H9 (cell line): ENCODE results near the gene SPTLC3. TPM values are rescaled to one million over a fixed set of nuclear protein-coding genes. Genes with fewer than 3 reads are reported as not detected.

Experiments used
- DNase-seq: peaks from one replicate; pipeline ENCODE4 v3.0.0-alpha.2; 2017
- H2AFZ ChIP-seq: one replicate; pipeline ENCODE4 v1.6.1; 2013; ENCODE audit warnings: mild to moderate bottlenecking, low read length, control low read depth, moderate library complexity
- H2AK5ac ChIP-seq: 2 replicates; pipeline ENCODE4 v1.6.1; 2013; ENCODE audit warnings: low read length, control low read depth, mixed read lengths; ENCODE audit not compliant: insufficient read length
- H2BK120ac ChIP-seq: one replicate; pipeline ENCODE4 v1.6.1; 2013; ENCODE audit warnings: low read depth, mild to moderate bottlenecking, low read length, control low read depth, inconsistent platforms; ENCODE audit not compliant: poor library complexity, severe bottlenecking
- H2BK12ac ChIP-seq: 2 replicates; pipeline ENCODE4 v1.6.1; 2013; ENCODE audit warnings: low read length, control low read depth, mixed read lengths, low read depth; ENCODE audit not compliant: insufficient read length
- H2BK15ac ChIP-seq: 2 replicates; pipeline ENCODE4 v1.6.1; 2013; ENCODE audit warnings: low read depth, low read length, control low read depth
- H2BK20ac ChIP-seq: one replicate; pipeline ENCODE4 v1.6.1; 2013; ENCODE audit warnings: low read depth, mild to moderate bottlenecking, low read length, control low read depth, inconsistent platforms; ENCODE audit not compliant: poor library complexity, severe bottlenecking
- H2BK5ac ChIP-seq: 2 replicates; pipeline ENCODE4 v1.6.1; 2013; ENCODE audit warnings: low read length, control low read depth, mixed read lengths; ENCODE audit not compliant: insufficient read length
- H3K14ac ChIP-seq: 2 replicates; pipeline ENCODE4 v1.6.1; 2013; ENCODE audit warnings: low read length, control low read depth; ENCODE audit not compliant: insufficient read depth
- H3K18ac ChIP-seq: 2 replicates; pipeline ENCODE4 v1.6.1; 2013; ENCODE audit warnings: low read depth, mild to moderate bottlenecking, mixed read lengths, low read length, control low read depth; ENCODE audit not compliant: insufficient read length
- H3K23ac ChIP-seq: 2 replicates; pipeline ENCODE4 v1.6.1; 2013; ENCODE audit warnings: low read length, control low read depth, mixed read lengths, low read depth; ENCODE audit not compliant: insufficient read length
- H3K23me2 ChIP-seq: 2 replicates; pipeline ENCODE4 v1.6.1; 2013; ENCODE audit warnings: low read depth, mild to moderate bottlenecking, mixed read lengths, low read length, control low read depth; ENCODE audit not compliant: insufficient read length, poor library complexity, severe bottlenecking
- H3K27ac ChIP-seq: 2 replicates; pipeline ENCODE4 v1.5.1; 2013; ENCODE audit warnings: low read length, control low read depth, mixed read lengths, low read depth; ENCODE audit not compliant: insufficient read length
- H3K27me3 ChIP-seq: 2 replicates; pipeline ENCODE4 v1.6.1; 2013; ENCODE audit warnings: low read length, control low read depth, inconsistent platforms; ENCODE audit not compliant: insufficient read depth
- H3K4ac ChIP-seq: 2 replicates; pipeline ENCODE4 v1.6.1; 2013; ENCODE audit warnings: low read depth, mild to moderate bottlenecking, control low read depth, inconsistent platforms, low read length, moderate library complexity
- H3K4me1 ChIP-seq: 2 replicates; pipeline ENCODE4 v1.6.1; 2013; ENCODE audit warnings: low read length, control low read depth, inconsistent platforms; ENCODE audit not compliant: insufficient read depth
- H3K4me2 ChIP-seq: 2 replicates; pipeline ENCODE4 v1.6.1; 2013; ENCODE audit warnings: low read length, control low read depth, mixed read lengths; ENCODE audit not compliant: insufficient read length, insufficient read depth
- H3K56ac ChIP-seq: 2 replicates; pipeline ENCODE4 v1.6.1; 2013; ENCODE audit warnings: low read depth, mild to moderate bottlenecking, mixed read lengths, low read length, control low read depth; ENCODE audit not compliant: insufficient read length
- H3K79me1 ChIP-seq: 2 replicates; pipeline ENCODE4 v1.6.1; 2013; ENCODE audit warnings: low read depth, mild to moderate bottlenecking, moderate library complexity, low read length, control low read depth, inconsistent platforms; ENCODE audit not compliant: insufficient read depth, poor library complexity, severe bottlenecking
- H3K79me2 ChIP-seq: 2 replicates; pipeline ENCODE4 v1.6.1; 2013; ENCODE audit warnings: low read length, control low read depth, inconsistent platforms; ENCODE audit not compliant: insufficient read depth
- H3K9ac ChIP-seq: 2 replicates; pipeline ENCODE4 v1.6.1; 2013; ENCODE audit warnings: low read length, control low read depth, mixed read lengths; ENCODE audit not compliant: insufficient read length; ENCODE audit errors: extremely low read depth
- H3K9me3 ChIP-seq: one replicate; pipeline ENCODE4 v1.6.1; 2013; ENCODE audit warnings: low read depth, low read length, inconsistent platforms; ENCODE audit not compliant: control insufficient read depth
- H3T11ph ChIP-seq: one replicate; pipeline ENCODE4 v1.6.1; 2013; ENCODE audit warnings: mild to moderate bottlenecking, low read length, control low read depth, inconsistent platforms
- H4K20me1 ChIP-seq: one replicate; pipeline ENCODE4 v1.6.1; 2013; ENCODE audit not compliant: control insufficient read depth, insufficient read length, insufficient read depth
- H4K5ac ChIP-seq: 2 replicates; pipeline ENCODE4 v1.6.1; 2013; ENCODE audit warnings: low read depth, mild to moderate bottlenecking, mixed read lengths, low read length, control low read depth; ENCODE audit not compliant: insufficient read length
- H4K8ac ChIP-seq: replicated peaks from 2 replicates; pipeline ENCODE4 v1.6.1; 2013; ENCODE audit warnings: low read length, control low read depth, mixed read lengths, low read depth; ENCODE audit not compliant: insufficient read length
- H4K91ac ChIP-seq: 2 replicates; pipeline ENCODE4 v1.6.1; 2013; ENCODE audit warnings: low read depth, mild to moderate bottlenecking, moderate library complexity, mixed read lengths, low read length, control low read depth; ENCODE audit not compliant: insufficient read length
- H3K27ac Mint-ChIP-seq, 3 experiments: 2 replicates in 2 of 3; 3 replicates in 1 of 3; pipeline ENCODE4 v1.8.0; 2020 to 2021; ENCODE audit warnings: mixed read lengths in 3 of 3, mild to moderate bottlenecking in 1 of 3, moderate library complexity in 1 of 3
- H3K27me3 Mint-ChIP-seq: 2 replicates; pipeline ENCODE4 v1.8.0; 2021; ENCODE audit warnings: low read depth, mild to moderate bottlenecking, moderate library complexity, mixed read lengths
- H3K36me3 Mint-ChIP-seq, 3 experiments: 2 replicates in 2 of 3; 3 replicates in 1 of 3; pipeline ENCODE4 v1.8.0; 2020 to 2021; ENCODE audit warnings: low read depth in 3 of 3, mixed read lengths in 3 of 3; ENCODE audit not compliant: insufficient read depth in 1 of 3
- H3K4me1 Mint-ChIP-seq, 2 experiments: 2 replicates each; pipeline ENCODE4 v1.8.0; 2020; ENCODE audit warnings: mixed read lengths in 2 of 2
- H3K4me3 Mint-ChIP-seq, 2 experiments: 2 replicates in 1 of 2; 3 replicates in 1 of 2; pipeline ENCODE4 v1.8.0; 2020 to 2021; ENCODE audit warnings: mild to moderate bottlenecking in 2 of 2, mixed read lengths in 2 of 2, moderate library complexity in 1 of 2
- H3K9me3 Mint-ChIP-seq, 2 experiments: 2 replicates in 1 of 2; 3 replicates in 1 of 2; pipeline ENCODE4 v1.8.0; 2020; ENCODE audit warnings: mild to moderate bottlenecking in 2 of 2, mixed read lengths in 2 of 2, moderate library complexity in 1 of 2
- CTCF ChIP-seq: fragments of 200-600 bp; sonication (generic); conservative IDR thresholded peaks from 3 replicates; pipeline ENCODE4 v1.8.0; 2021; ENCODE audit warnings: antibody characterized with exemption, mild to moderate bottlenecking
- WGBS: extraction: QIAGEN DNeasy Blood & Tissue Kit; methylation state at CpG from one replicate; pipeline ENCODE4 v1.1.7; 2013; ENCODE audit warnings: missing lambda C conversion rate, low lambda C conversion rate, mixed read lengths; ENCODE audit not compliant: insufficient read length; ENCODE audit errors: extremely low coverage; 5-methylcytosine and 5-hydroxymethylcytosine counted together
- total RNA-seq: library from RNA; stranded (reverse); gene quantifications from 2 replicates; pipeline ENCODE4 v1.2.1, GENCODE V29; 2021

Gene SPTLC3
- total RNA-seq, 1 experiment from 2014 or later: 0.68 TPM

DNA sequence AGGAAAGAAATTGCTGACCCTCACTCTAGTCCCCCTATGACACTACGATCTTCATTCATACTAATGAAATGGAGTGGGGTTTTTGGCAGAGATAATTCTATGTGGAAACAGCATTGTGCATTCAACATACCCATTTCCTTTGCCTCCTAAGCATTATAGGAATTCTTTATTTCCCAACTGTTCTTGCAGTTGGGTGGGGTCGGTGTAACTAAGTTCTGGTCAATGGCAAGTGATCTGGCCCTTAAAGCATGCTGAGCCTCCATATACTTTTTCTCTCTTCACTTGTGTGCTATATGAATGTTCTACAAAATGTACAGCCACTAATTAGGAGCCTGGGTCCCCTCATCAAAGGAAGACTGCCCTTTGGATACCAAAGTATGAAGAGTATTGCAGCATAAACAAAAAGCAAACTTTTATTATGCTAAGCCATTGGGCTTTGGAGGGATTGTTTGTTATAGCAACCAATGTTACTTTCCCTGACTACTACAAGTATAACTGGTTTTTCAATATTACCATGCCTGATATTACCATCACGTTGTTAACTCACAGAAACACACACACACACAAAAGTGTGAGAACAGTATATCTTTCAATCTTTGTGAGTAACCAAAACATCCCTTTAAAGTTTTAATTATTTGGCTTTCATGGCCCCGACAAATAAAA, 203.3 kb downstream of the SPTLC3 start:
- peaks cover 37% of the 10 kb centered on the region for H3K27me3 Mint-ChIP-seq
- Histone ChIP-seq H4K91ac (no peak overlapping the region), H4K8ac (no peak overlapping the region), H3K18ac (no peak overlapping the region), H3K23ac (no peak overlapping the region), H3T11ph (no peak overlapping the region), H4K5ac (no peak overlapping the region), H3K9ac (no peak overlapping the region), H3K79me1 (no peaks in the 10 kb centered on the region), H2AK5ac (no peak overlapping the region), H3K9me3 (no peaks in the 10 kb centered on the region), H3K4me2 (no peak overlapping the region), H3K14ac (no peak overlapping the region), H2BK120ac (no peak overlapping the region), H4K20me1 (no peaks in the 10 kb centered on the region), H3K27me3 (no peaks in the 10 kb centered on the region), H2BK20ac (no peak overlapping the region), H2BK15ac (no peak overlapping the region), H3K27ac (no peak overlapping the region), H3K79me2 (no peaks in the 10 kb centered on the region), H2BK12ac (no peak overlapping the region), H3K4ac (no peak overlapping the region), H3K4me1 (no peaks in the 10 kb centered on the region; the same call in 1 of the 2 replicates), H2AFZ (no peak overlapping the region), H2BK5ac (no peak overlapping the region), H3K56ac (no peak overlapping the region), H3K23me2 (no peaks in the 10 kb centered on the region)
- H3K36me3 Mint-ChIP-seq: no peaks in the 10 kb centered on the region; a peak in 2 of 7 replicates
- no peak for DNase-seq
- TF ChIP-seq CTCF: no peak
- peaks cover 2 to 3% of the 10 kb centered on the region in 2 experiments; a peak in 2 of 4 replicates for H3K4me1 Mint-ChIP-seq
- no peak overlapping the region for H3K4me3 Mint-ChIP-seq
- no CpG with 5 or more reads among the region's 4 CpGs for WGBS
- no peaks in the 10 kb centered on the region for H3K9me3 Mint-ChIP-seq
- H3K27ac Mint-ChIP-seq: no peak overlapping the region
